Measurements from ENCODE around the gene GSTM5.
"Not testable (repeated sequence)": the region's sequence is repeated elsewhere in the genome, so short reads cannot be mapped to it uniquely, and the experiment has no call there.

DNA sequence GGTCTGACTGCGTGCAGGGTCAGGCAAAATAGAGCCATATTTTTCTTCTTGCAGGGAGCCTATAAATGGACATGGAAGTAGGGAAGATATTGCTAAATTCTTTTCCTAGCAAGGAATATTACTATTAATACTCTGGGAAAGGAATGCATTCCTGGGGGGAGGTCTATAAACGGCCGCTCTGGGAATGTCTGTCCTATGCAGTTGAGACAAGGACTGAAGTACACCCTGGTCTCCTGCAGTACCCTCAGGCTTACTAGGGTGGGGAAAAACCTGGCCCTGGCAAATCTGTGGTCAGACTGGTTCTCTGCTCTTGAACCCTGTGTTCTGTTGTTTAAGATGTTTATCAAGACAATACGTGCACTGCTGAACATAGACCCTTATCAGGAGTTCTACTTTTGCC is 3.1 kb upstream of the GSTM5 start:
- not testable (repeated sequence) for TF ChIP-seq POLR2A (IDR thresholded peaks at IDR 0.05; ENCODE audit: control extremely low read depth in 1 of 2, low read depth in 2 of 2, low read length in 2 of 2); KDM1A (IDR thresholded peaks at IDR 0.05; ENCODE audit: borderline replicate concordance, low read length); CHD1 (IDR thresholded peaks at IDR 0.05; ENCODE audit: low read depth, low read length); FOSL1 (IDR thresholded peaks at IDR 0.05; ENCODE audit: insufficient read depth, low read depth, low read length); CREB1 (IDR thresholded peaks at IDR 0.05); SIN3A (conservative IDR thresholded peaks at IDR 0.05 in 1 of 2, IDR thresholded peaks at IDR 0.05 in 1 of 2; ENCODE audit: low read depth in 1 of 2, low read length in 2 of 2); MAFK (IDR thresholded peaks at IDR 0.05; ENCODE audit: low read depth, low read length); SP1 (IDR thresholded peaks at IDR 0.05; ENCODE audit: low read depth, low read length); POLR2AphosphoS5 (IDR thresholded peaks at IDR 0.05; ENCODE audit: low read depth, low read length); BCL11A (IDR thresholded peaks at IDR 0.05; ENCODE audit: low read depth in 2 of 2, low read length in 2 of 2)
- TF ChIP-seq, protein P1, sequence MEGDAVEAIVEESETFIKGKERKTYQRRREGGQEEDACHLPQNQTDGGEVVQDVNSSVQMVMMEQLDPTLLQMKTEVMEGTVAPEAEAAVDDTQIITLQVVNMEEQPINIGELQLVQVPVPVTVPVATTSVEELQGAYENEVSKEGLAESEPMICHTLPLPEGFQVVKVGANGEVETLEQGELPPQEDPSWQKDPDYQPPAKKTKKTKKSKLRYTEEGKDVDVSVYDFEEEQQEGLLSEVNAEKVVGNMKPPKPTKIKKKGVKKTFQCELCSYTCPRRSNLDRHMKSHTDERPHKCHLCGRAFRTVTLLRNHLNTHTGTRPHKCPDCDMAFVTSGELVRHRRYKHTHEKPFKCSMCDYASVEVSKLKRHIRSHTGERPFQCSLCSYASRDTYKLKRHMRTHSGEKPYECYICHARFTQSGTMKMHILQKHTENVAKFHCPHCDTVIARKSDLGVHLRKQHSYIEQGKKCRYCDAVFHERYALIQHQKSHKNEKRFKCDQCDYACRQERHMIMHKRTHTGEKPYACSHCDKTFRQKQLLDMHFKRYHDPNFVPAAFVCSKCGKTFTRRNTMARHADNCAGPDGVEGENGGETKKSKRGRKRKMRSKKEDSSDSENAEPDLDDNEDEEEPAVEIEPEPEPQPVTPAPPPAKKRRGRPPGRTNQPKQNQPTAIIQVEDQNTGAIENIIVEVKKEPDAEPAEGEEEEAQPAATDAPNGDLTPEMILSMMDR (IDR thresholded peaks at IDR 0.05; ENCODE audit: control extremely low read depth in 1 of 3, insufficient read depth in 1 of 3, low read depth in 1 of 3, low read length in 3 of 3) = not testable (repeated sequence)

Measured in H1 (cell line).